Activated naive CD8-positive, alpha-beta T cell treated with anti-CD3 and anti-CD28 coated beads, Interleukin-2, amount 10 ng/mL, durations not matched to agents 7 days and 5 days (primary cell): ENCODE measurements around the gene CRYAB. TPM values are rescaled to one million over a fixed set of nuclear protein-coding genes. Genes with fewer than 3 reads are reported as not detected.
"Not testable (repeated sequence)": the region's sequence is repeated elsewhere in the genome, so short reads cannot be mapped to it uniquely, and the experiment has no call there.

ENCODE experiments used
- ATAC-seq: fragments of 150-1000 bp; cut with Tn5 transposase; one replicate; pipeline ENCODE4 v1.10.0; 2021; ENCODE audit warnings: low read depth, moderate library complexity
- POLR2A ChIA-PET: fragments of 350-600 bp; sonication (Branson Sonifier 250); formaldehyde crosslinking; loops from one replicate; lab custom pipeline; 2021; ENCODE audit warnings: antibody characterized with exemption; lab: Charles Lee
- DNase-seq: peaks from one replicate; pipeline ENCODE4 v3.0.0; 2021
- H3K27ac Mint-ChIP-seq: one replicate; pipeline ENCODE4 v1.8.0; 2022; ENCODE audit warnings: mild to moderate bottlenecking, mixed read lengths
- H3K27me3 Mint-ChIP-seq: one replicate; pipeline ENCODE4 v1.8.0; 2022; ENCODE audit warnings: mild to moderate bottlenecking, moderate library complexity, mixed read lengths
- H3K36me3 Mint-ChIP-seq: one replicate; pipeline ENCODE4 v1.8.0; 2021; ENCODE audit warnings: mild to moderate bottlenecking, mixed read lengths
- H3K4me1 Mint-ChIP-seq: one replicate; pipeline ENCODE4 v1.8.0; 2021; ENCODE audit warnings: mixed read lengths
- H3K4me3 Mint-ChIP-seq: one replicate; pipeline ENCODE4 v1.8.0; 2022; ENCODE audit warnings: mild to moderate bottlenecking, moderate library complexity, mixed read lengths
- H3K9me3 Mint-ChIP-seq: one replicate; pipeline ENCODE4 v1.8.0; 2021; ENCODE audit warnings: mixed read lengths
- total RNA-seq, 2 experiments: library from RNA; stranded (reverse); gene quantifications; one replicate each; pipeline ENCODE4 v1.2.3, GENCODE V29; 2021

The CRYAB gene
- total RNA-seq, 2 experiments from 2014 or later, result not detected

DNA sequence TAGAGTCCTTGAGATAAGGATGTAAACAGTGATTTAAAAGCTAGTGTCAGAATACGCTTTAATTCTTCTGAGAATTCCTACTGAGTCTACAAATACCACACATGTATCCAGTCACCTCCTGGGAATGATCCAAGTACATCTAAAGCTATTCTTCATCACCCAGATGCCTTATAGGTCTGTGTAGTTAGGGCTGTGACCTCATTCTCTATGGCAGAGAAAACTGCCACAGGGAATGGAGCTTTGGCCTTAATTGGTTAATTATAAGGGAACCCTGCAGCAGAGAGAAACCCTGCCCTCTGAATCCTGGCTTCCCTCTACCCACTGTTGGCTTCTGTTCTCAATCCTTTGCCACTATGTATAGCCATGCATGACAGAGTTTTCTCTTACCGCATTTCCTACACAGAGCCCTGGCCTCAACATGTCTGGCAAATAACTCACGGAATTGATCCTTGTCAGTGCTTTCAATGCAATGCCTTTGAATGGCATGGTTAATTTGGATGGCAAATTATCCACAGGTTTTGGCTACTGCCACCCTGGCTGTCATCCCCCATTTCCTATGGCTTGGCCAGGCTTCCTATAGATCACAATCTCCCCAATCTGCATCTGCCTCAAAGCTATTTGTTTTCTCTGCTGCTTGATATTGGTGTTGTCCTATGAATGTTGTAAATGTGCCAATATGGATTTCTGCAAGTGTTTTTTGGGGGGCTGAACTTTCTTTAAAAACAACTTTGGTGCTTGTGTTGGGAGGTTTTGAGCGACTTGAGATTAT lies 28.4 kb upstream of the CRYAB start:
- Mint-ChIP-seq H3K9me3 (no peaks in the 10 kb centered on the region), H3K4me3 (no peak overlapping the region)

GRCh38 chr11:111938687-111939160 lies 27.2 kb upstream of the CRYAB start:
- POLR2A ChIA-PET, result interaction anchor here (0.6 to 2.5 kb wide), 3 partner anchors 12 to 68 kb away, joined by 3 to 12 read pairs (median 4); partner anchors contain the start of gene ALG9
- Mint-ChIP-seq H3K4me1 (peaks cover 18% of the 10 kb centered on the region), H3K27me3 (no peaks in the 10 kb centered on the region), H3K9me3 (no peaks in the 10 kb centered on the region), H3K27ac (peak overlapping the region; percentile 64), H3K4me3 (peak overlapping the region; percentile 65), H3K36me3 (no peaks in the 10 kb centered on the region)
- ATAC-seq, result peak; percentile 63
- DNase-seq, result no peak

More for the DNA sequence above, 28.4 kb upstream of the CRYAB start:
- Mint-ChIP-seq H3K36me3 (no peaks in the 10 kb centered on the region), H3K27ac (no peak overlapping the region), H3K27me3 (peaks cover 2% of the 10 kb centered on the region), H3K4me1 (peaks cover 21% of the 10 kb centered on the region)
- POLR2A ChIA-PET, result no interaction called here
- no peak for DNase-seq
- ATAC-seq, result no peak

- H3K4me1 Mint-ChIP-seq, result peaks cover 18% of the 10 kb centered on the region
- POLR2A ChIA-PET, result interaction anchor here (1.4 to 2.5 kb wide), 2 partner anchors 11 to 67 kb away, joined by 4 to 12 read pairs; partner anchors contain the start of gene ALG9
Observed at GRCh38 chr11:111937844-111938243, 26.3 kb upstream of the CRYAB start.

GRCh38 chr11:111937461-111937769 lies 25.8 kb upstream of the CRYAB start:
- POLR2A ChIA-PET, result interaction anchor here (2.5 kb wide), 1 partner anchor 11 kb away, joined by 12 read pairs; no protein-coding TSS in a partner anchor

More at GRCh38 chr11:111937844-111938243, 26.3 kb upstream of the CRYAB start:
- H3K9me3 Mint-ChIP-seq, result no peaks in the 10 kb centered on the region
- ATAC-seq, result no peak
- H3K4me3 Mint-ChIP-seq, result peak overlapping the region; percentile 65
- H3K36me3 Mint-ChIP-seq, result no peaks in the 10 kb centered on the region
- DNase-seq, result no peak
- H3K27ac Mint-ChIP-seq, result peak overlapping the region; percentile 18
- no peaks in the 10 kb centered on the region for H3K27me3 Mint-ChIP-seq

DNA sequence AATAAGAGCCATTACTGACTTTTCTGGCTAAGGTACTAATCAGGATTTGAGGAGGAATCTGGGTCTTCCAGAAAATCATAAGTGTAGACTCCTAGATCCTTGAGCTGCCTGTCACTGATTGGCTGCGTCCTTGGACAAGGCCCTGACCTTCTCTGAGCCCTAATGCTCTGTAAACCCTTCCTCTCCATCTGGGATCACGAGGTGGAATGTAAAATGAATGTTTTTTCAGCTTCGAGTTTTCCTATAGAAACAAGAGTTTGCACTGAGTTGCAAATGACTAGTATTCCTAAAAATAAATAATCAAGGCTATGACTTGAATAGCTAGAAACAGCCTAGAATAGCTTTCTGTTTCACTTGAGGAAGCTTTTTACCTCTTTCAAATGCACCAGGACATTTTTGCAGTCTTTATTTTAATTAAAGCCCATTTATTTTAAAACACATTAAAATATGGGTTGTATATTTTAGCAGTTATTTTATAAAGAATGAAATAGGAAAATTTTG lies 24.5 kb upstream of the CRYAB start:
- no peaks in the 10 kb centered on the region for H3K27me3 Mint-ChIP-seq
- H3K27ac Mint-ChIP-seq, result no peak overlapping the region
- no peaks in the 10 kb centered on the region for H3K9me3 Mint-ChIP-seq
- H3K4me3 Mint-ChIP-seq, result peak overlapping the region; percentile 82
- POLR2A ChIA-PET, result interaction anchor here (0.7 to 1.2 kb wide), 3 partner anchors 9 to 88 kb away, joined by 3 to 12 read pairs (median 3); partner anchors contain the start of gene FDXACB1
- H3K36me3 Mint-ChIP-seq, result no peaks in the 10 kb centered on the region
- H3K4me1 Mint-ChIP-seq, result peaks cover 21% of the 10 kb centered on the region
- ATAC-seq (no peak), DNase-seq (no peak)

More at GRCh38 chr11:111937461-111937769, 25.8 kb upstream of the CRYAB start:
- Mint-ChIP-seq H3K4me1 (peaks cover 21% of the 10 kb centered on the region), H3K36me3 (no peaks in the 10 kb centered on the region), H3K27me3 (no peaks in the 10 kb centered on the region), H3K27ac (peak overlapping the region; percentile 17), H3K4me3 (peak overlapping the region; percentile 65), H3K9me3 (no peaks in the 10 kb centered on the region)
- ATAC-seq (no peak), DNase-seq (no peak)

DNA sequence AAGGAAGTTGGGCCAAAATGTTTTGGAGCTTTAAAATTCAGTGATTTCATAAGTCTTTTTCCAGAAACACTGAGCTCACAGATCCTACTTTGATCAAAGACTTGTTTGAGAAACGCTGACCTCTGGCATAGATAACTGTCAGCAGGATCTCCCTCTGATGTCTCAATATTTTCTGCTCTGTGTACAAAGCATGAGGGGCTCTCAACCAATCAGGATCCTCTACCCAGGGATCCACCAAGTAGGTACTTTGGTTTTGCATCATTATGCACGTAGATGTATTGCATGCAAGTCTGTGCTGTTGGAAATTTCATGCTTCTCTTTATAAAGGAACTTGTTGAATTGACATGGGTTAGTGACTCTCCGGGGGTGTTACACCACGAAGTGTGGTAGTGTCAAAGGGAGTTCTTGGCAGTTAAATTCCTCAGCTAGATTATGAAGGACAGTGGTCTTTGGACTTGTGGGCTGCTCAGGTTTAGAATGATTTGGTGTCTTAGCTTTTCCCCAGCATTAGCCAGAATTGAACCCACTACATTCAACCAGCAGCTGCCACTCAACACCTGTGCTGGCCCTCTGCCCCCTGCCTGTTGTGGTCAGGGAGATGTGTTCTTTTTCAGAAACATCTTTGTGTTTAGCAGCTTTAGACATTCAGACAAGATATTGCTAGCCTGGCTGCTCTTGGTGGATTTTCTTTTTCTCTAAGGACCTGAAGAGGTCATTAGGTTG lies 23.9 kb upstream of the CRYAB start:
- DNase-seq (no peak), ATAC-seq (no peak)
- no peaks in the 10 kb centered on the region for H3K27me3 Mint-ChIP-seq
- H3K36me3 Mint-ChIP-seq, result no peaks in the 10 kb centered on the region
- peaks cover 21% of the 10 kb centered on the region for H3K4me1 Mint-ChIP-seq
- peak overlapping the region; percentile 1 for H3K4me3 Mint-ChIP-seq
- POLR2A ChIA-PET, result interaction anchor here (0.7 to 1.2 kb wide), 3 partner anchors 9 to 89 kb away, joined by 3 to 12 read pairs (median 3); partner anchors contain the start of gene FDXACB1
- no peak overlapping the region for H3K27ac Mint-ChIP-seq
- H3K9me3 Mint-ChIP-seq, result no peaks in the 10 kb centered on the region

DNA sequence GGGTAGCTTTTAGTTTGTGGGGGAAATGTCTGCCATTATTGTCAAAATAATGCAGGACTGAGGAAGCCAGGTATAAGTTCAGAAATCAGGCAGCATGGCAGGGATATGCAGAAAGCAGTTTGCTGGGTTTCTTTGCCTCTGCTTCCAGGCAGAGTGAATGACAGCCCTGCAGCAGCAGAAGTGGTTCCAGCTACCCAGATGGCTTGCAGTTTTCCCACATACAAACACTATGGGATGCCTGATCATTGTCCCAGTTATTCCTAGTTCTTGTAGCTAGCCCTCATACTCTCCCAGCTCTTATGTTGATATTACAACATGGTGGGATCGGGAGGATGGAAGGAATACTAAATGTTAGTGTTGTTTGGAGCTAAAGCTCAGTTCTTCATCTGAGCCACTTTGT lies 22.7 kb upstream of the CRYAB start:
- POLR2A ChIA-PET, result no interaction called here
- Mint-ChIP-seq H3K27me3 (no peaks in the 10 kb centered on the region), H3K4me1 (peaks cover 21% of the 10 kb centered on the region), H3K4me3 (no peak overlapping the region), H3K9me3 (no peaks in the 10 kb centered on the region), H3K27ac (no peak overlapping the region), H3K36me3 (no peaks in the 10 kb centered on the region)
- ATAC-seq (no peak), DNase-seq (no peak)

- ATAC-seq (no peak), DNase-seq (no peak)
- no peak overlapping the region for H3K27ac Mint-ChIP-seq
- no peaks in the 10 kb centered on the region for H3K27me3 Mint-ChIP-seq
- no peaks in the 10 kb centered on the region for H3K36me3 Mint-ChIP-seq
- POLR2A ChIA-PET, result no interaction called here
- H3K9me3 Mint-ChIP-seq, result no peaks in the 10 kb centered on the region
- peaks cover 21% of the 10 kb centered on the region for H3K4me1 Mint-ChIP-seq
- H3K4me3 Mint-ChIP-seq, result no peak overlapping the region
Observed at GRCh38 chr11:111933872-111934271, 22.3 kb upstream of the CRYAB start.

GRCh38 chr11:111933176-111933575 lies 21.6 kb upstream of the CRYAB start:
- H3K4me3 Mint-ChIP-seq, H3K27me3 Mint-ChIP-seq, DNase-seq, H3K36me3 Mint-ChIP-seq, POLR2A ChIA-PET, H3K27ac Mint-ChIP-seq, H3K9me3 Mint-ChIP-seq, ATAC-seq: not testable (repeated sequence)
- H3K4me1 Mint-ChIP-seq, result peaks cover 14% of the 10 kb centered on the region

DNA sequence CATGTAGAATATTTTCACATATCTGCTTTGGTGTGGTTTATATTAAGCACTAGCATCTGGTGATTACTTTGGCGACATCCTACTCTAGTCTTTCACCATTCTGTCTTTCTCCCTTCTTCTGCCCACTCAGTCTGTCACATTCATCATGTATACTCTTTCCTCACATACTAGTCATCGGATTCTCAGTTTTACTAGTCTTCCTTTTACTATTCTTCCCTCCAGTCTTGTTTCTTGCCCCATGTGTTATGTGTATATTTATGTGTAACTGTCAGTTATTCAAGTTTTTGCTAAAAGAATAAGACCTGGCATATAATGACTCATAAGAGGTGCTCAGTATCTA lies 21.0 kb upstream of the CRYAB start:
- Mint-ChIP-seq H3K4me1 (peaks cover 9% of the 10 kb centered on the region), H3K36me3 (no peaks in the 10 kb centered on the region), H3K27ac (no peak overlapping the region), H3K9me3 (no peaks in the 10 kb centered on the region), H3K27me3 (no peaks in the 10 kb centered on the region), H3K4me3 (peak overlapping the region; percentile 10)
- POLR2A ChIA-PET, result no interaction called here
- no peak for ATAC-seq
- no peak for DNase-seq

DNA sequence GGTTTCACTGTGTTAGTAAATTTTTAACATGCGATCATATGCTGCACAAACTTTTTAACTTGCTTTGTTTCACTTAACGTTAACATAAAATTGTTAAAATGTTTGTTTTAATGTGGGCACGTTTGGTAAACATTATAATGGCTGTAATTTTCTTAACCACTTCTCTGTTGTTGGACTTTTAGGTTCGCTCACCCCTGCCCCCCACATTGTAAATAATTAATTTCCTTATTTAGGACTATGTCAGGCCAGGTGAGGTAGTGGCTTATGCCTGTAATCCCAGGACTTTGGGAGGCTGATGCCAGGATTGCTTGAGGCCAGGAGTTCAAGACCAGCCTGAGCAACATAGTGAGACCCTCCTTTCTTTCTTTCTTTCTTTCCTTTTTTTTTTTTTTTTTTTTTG lies 18.9 kb upstream of the CRYAB start:
- no peak overlapping the region for H3K4me3 Mint-ChIP-seq
- POLR2A ChIA-PET, result interaction anchor here (0.7 kb wide), 1 partner anchor 122 kb away, joined by 9 read pairs; no protein-coding TSS in a partner anchor
- H3K36me3 Mint-ChIP-seq, result no peaks in the 10 kb centered on the region
- peaks cover 10% of the 10 kb centered on the region for H3K4me1 Mint-ChIP-seq
- no peak for DNase-seq
- no peaks in the 10 kb centered on the region for H3K27me3 Mint-ChIP-seq
- H3K27ac Mint-ChIP-seq, result no peak overlapping the region
- no peak for ATAC-seq
- no peaks in the 10 kb centered on the region for H3K9me3 Mint-ChIP-seq

DNA sequence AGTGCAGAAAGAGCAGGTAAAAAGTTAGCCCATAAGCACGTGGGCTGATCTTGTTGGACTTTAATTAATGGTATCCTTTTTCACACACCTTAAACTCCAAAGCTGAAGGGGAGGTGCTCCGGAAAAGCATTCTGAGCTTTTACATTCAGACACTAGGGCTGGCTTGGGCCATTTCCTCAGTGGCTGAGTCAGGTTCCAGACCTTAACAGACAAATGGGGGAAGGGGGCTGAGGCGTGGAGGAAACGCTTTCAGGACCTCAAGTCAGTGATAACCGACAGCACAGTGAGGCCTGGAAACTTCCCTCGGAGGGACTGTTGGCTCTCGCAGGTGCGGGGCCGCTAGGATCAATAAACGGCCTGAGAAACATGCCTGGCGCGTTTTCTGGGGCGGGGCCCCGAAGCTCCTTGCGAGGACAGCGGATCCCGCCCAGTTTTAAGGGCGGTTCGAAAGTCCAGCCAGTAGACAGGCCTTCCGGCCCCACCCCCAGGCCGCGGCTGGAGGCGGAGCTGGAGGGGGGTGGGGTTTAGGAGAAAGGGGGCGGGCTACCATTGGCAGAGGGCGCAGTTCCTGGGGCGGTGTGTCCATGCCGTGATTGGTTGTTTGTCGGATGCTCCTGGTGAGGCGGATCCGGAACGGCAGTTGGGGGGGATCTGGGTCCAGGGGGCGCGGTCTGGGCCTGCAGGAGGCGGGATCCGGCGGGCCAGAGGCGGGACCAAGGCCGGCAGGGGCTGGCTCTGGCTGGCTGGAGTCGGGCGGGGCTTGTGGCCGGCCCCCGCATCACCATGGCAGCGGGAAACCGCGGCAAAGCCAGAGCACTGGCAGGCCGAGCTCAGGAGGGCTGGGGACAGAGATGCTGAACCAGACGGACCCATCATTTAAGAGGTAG lies 15.2 kb upstream of the CRYAB start:
- Mint-ChIP-seq H3K27ac (peak overlapping the region; percentile 90), H3K36me3 (no peaks in the 10 kb centered on the region), H3K27me3 (peaks cover 11% of the 10 kb centered on the region), H3K9me3 (no peaks in the 10 kb centered on the region), H3K4me3 (peak overlapping the region; percentile 86), H3K4me1 (peaks cover 5% of the 10 kb centered on the region)
- ATAC-seq (peak; percentile 90), DNase-seq (peak; percentile 98)
- POLR2A ChIA-PET, result interaction anchor here (0.7 to 1.7 kb wide), 13 partner anchors 9 to 160 kb away, joined by 3 to 12 read pairs (median 5); partner anchors contain the start of genes ALG9, CFAP68, DIXDC1 and SDHD
